HG03565 (cell line): ENCODE results near the gene DCLK3.
A peak's percentile ranks its signal among the peaks of the same experiment; 100 is the strongest.

Source experiments
- ATAC-seq: cut with Tn5 transposase; IDR thresholded peaks from one replicate; pipeline ENCODE4 v1.9.1; 2021; ENCODE audit warnings: mild to moderate bottlenecking, moderate library complexity; ENCODE audit not compliant: unreplicated experiment

DCLK3 gene

GRCh38 chr3:36713904-36714303 lies 50.4 kb downstream of the DCLK3 start:
- ATAC-seq: no peak

- ATAC-seq: no peak
Observed at GRCh38 chr3:36710606-36711005, 53.7 kb downstream of the DCLK3 start.

GRCh38 chr3:36709826-36710365 lies 54.5 kb downstream of the DCLK3 start:
- ATAC-seq: no peak

- no peak for ATAC-seq
Observed at GRCh38 chr3:36709281-36709680, 55.1 kb downstream of the DCLK3 start.

- peak; percentile 78 for ATAC-seq
Observed at GRCh38 chr3:36707623-36708409, 56.5 kb downstream of the DCLK3 start.

- no peak for ATAC-seq
Observed at GRCh38 chr3:36705015-36705414, 59.3 kb downstream of the DCLK3 start.

- no peak for ATAC-seq
Observed at GRCh38 chr3:36704280-36704679, 60.1 kb downstream of the DCLK3 start.

- ATAC-seq: no peak
Observed at GRCh38 chr3:36701249-36701572, 63.1 kb downstream of the DCLK3 start.

- ATAC-seq: peak; percentile 95
Observed at GRCh38 chr3:36700537-36701248, 63.7 kb downstream of the DCLK3 start.

GRCh38 chr3:36698314-36698713 lies 66.0 kb downstream of the DCLK3 start:
- ATAC-seq: no peak

GRCh38 chr3:36697229-36698001 lies 66.9 kb downstream of the DCLK3 start:
- ATAC-seq: no peak

GRCh38 chr3:36696799-36697198 lies 67.6 kb downstream of the DCLK3 start:
- no peak for ATAC-seq

GRCh38 chr3:36695769-36696137 lies 68.6 kb downstream of the DCLK3 start:
- ATAC-seq: no peak

- ATAC-seq: no peak
Observed at GRCh38 chr3:36695113-36695768, 69.1 kb downstream of the DCLK3 start.

GRCh38 chr3:36693670-36694069 lies 70.7 kb downstream of the DCLK3 start:
- ATAC-seq: peak; percentile 65

- ATAC-seq: no peak
Observed at GRCh38 chr3:36689560-36689959, 74.8 kb downstream of the DCLK3 start.

GRCh38 chr3:36688815-36689214 lies 75.5 kb downstream of the DCLK3 start:
- no peak for ATAC-seq

- no peak for ATAC-seq
Observed at GRCh38 chr3:36686516-36686915, 77.8 kb downstream of the DCLK3 start.

GRCh38 chr3:36681867-36682266 lies 82.5 kb downstream of the DCLK3 start:
- no peak for ATAC-seq

GRCh38 chr3:36680952-36681351 lies 83.4 kb downstream of the DCLK3 start:
- ATAC-seq: no peak
